Astrocyte of the spinal cord (primary cell): ENCODE results near the gene DPY19L1.
"Not testable (repeated sequence)": the region's sequence is repeated elsewhere in the genome, so short reads cannot be mapped to it uniquely, and the experiment has no call there.

Source experiments
- DNase-seq: peaks from one replicate; pipeline ENCODE4 v3.0.0; 2011; ENCODE audit warnings: low read depth, low spot score
- H3K4me3 ChIP-seq: 2 replicates; pipeline ENCODE4 v1.5.1; 2011; ENCODE audit warnings: low read depth, mild to moderate bottlenecking, low read length, moderate library complexity
- in situ Hi-C: cut with HindIII; loops from 2 replicates; pipeline ENCODE4 v1.10.0; 2017; ENCODE audit warnings: low sequenced_read_pairs
- TF ChIP-seq, protein P1 (sequence below): IDR thresholded peaks from 2 replicates; pipeline ENCODE4 v1.5.1; 2012; ENCODE audit warnings: low read depth, mild to moderate bottlenecking, low read length, inconsistent platforms

The DPY19L1 gene

DNA sequence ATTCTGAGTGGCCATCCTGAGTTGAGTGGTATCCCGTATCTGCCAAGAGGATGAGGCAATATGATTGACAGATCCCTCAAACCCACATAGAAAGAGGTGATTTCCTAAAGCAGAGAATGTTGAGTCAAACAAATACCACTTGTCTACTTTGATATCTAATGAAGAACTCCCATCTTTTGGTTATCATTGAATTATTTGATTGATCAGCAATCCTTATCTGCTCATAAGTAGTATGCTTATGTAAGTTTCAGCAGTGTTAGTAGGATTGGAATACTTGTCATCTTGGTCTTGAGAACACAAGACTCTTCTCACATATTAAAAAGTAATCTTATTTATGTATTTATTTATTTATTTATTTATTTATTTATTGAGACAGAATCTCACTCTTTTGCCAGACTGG is 147.3 kb downstream of the DPY19L1 start:
- no peak for DNase-seq
- TF ChIP-seq, protein P1, sequence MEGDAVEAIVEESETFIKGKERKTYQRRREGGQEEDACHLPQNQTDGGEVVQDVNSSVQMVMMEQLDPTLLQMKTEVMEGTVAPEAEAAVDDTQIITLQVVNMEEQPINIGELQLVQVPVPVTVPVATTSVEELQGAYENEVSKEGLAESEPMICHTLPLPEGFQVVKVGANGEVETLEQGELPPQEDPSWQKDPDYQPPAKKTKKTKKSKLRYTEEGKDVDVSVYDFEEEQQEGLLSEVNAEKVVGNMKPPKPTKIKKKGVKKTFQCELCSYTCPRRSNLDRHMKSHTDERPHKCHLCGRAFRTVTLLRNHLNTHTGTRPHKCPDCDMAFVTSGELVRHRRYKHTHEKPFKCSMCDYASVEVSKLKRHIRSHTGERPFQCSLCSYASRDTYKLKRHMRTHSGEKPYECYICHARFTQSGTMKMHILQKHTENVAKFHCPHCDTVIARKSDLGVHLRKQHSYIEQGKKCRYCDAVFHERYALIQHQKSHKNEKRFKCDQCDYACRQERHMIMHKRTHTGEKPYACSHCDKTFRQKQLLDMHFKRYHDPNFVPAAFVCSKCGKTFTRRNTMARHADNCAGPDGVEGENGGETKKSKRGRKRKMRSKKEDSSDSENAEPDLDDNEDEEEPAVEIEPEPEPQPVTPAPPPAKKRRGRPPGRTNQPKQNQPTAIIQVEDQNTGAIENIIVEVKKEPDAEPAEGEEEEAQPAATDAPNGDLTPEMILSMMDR: no peak
- H3K4me3 ChIP-seq: no peak overlapping the region
- in situ Hi-C loops: no loop called here

GRCh38 chr7:34886856-34887255 is 150.4 kb downstream of the DPY19L1 start:
- TF ChIP-seq, protein P1: no peak
- H3K4me3 ChIP-seq: no peak overlapping the region
- no peak for DNase-seq
- in situ Hi-C loops: no loop called here

DNA sequence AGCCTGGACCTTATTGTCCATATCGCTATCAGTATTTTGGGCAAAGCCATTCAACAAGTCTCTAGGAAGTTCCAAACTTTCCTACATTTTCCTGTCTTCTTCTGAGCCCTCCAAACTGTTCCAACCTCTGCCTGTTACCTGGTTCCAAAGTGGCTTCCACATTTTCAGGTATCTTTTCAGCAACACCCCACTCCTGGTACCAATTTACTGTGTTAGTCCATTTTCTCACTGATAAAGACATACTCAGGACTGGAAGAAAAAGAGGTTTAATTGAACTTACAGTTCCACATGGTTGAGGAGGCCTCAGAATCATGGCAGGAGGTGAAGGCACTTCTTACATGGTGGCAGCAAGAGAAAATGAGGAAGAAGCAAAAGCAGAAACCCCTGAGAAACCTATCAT is 153.4 kb downstream of the DPY19L1 start:
- DNase-seq, in situ Hi-C loops, H3K4me3 ChIP-seq: not testable (repeated sequence)

DNA sequence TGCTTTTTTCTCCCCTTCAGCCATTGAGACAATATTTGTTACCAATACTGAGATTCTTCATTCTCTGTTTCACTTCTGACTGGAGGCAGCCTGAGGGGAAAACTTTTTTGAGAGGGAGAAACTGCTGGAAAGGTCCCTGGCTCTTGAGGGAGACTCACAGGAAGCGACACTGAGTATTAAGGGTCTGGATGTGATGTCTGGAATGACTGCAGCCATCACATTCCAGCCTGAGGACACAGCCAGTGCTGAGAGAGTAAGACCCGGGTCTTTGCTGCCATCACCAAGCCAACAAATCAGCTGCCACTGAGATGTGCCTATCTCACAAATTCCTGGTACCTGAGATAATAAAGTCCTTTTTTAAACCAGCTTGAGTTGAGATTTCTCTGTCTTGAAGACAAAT is 157.4 kb downstream of the DPY19L1 start:
- TF ChIP-seq, protein P1: no peak
- no peak for DNase-seq
- in situ Hi-C loops: no loop called here
- H3K4me3 ChIP-seq: no peak overlapping the region

DNA sequence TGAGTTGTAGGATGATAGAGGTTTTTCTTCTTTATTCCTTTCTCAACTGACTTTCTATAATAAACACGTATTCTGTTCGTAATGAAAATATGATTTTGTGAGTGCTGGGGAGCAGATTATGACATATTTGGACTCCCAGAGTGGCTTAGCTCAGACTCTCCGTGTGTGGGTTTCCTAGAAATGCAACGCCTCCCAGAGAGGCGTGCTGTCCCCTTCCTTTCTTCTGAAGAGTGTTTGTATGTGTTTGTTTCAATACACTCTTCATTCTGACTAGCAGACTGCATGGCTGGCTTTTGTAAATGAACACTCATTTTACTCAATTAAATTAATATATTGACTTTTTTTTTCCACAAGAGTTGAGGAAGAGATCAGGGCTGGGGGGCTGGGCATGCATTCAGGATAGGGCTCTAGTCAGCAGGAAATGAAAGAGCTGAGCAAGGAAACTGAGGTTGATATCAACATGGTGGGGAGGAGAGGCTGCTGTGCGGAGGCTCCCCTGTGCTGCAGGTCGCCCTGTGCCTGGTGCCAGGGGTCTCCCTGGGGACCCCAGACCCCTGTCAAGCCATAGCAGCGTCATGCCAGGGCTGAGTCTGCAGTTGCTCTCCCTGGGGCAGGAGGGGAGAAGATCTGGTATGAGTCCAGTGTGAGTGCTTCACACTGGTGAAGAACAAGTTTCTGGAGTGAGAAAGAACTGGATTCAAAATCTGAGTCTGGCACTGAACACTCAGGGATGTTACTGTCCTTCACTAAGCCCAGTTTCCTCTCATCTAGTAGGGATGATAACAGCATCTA is 158.1 kb downstream of the DPY19L1 start:
- DNase-seq, in situ Hi-C loops, H3K4me3 ChIP-seq: not testable (repeated sequence)
